ENCODE measurements around the gene MAD1L1. TPM values are rescaled to one million over a fixed set of nuclear protein-coding genes. Genes with fewer than 3 reads are reported as not detected.

MAD1L1 gene
- total and polyA plus RNA-seq, 2 of the 8 experiments (the other 6 are each of a cell fraction or from before 2014, with no cell fraction given): 40.4 to 44.6 TPM

GRCh38 chr7:2276107-2276506 lies 43.4 kb upstream of the MAD1L1 start:
- H3K9ac ChIP-seq (replicated peaks in 1 of 4; ENCODE audit: extremely low read depth in 1 of 4, low read depth in 3 of 4, low read length in 3 of 4): no peak overlapping the region
- no peak overlapping the region for H3K4me3 ChIP-seq (ENCODE audit: extremely low read depth in 1 of 4, insufficient read depth in 2 of 4, low read depth in 3 of 4, low read length in 4 of 4)
- no peaks in the 10 kb centered on the region; the same call in 1 of the 2 replicates for H3K79me1 ChIP-seq (ENCODE audit: low read depth, low read length)
- H4K20me1 ChIP-seq (replicated peaks in 1 of 2; ENCODE audit: control insufficient read depth in 1 of 2, insufficient read depth in 2 of 2, low read length in 2 of 2): peaks cover 1 to 2% of the 10 kb centered on the region in 2 experiments
- no peak overlapping the region for H3K56ac ChIP-seq (replicated peaks; ENCODE audit: insufficient read length, low read depth, low read length)
- no peaks in the 10 kb centered on the region for H3K4me1 ChIP-seq (replicated peaks in 1 of 4; ENCODE audit: control insufficient read depth in 3 of 4, insufficient read depth in 4 of 4, low read length in 3 of 4)
- H3K27ac ChIP-seq (ENCODE audit: low read depth, low read length): no peak overlapping the region
- no peak overlapping the region for H3K18ac ChIP-seq (ENCODE audit: extremely low read depth, low read length)
- POLR2A ChIA-PET (ENCODE audit: partially characterized antibody): interaction anchor here (1.0 kb wide), 2 partner anchors 17 to 36 kb away, joined by 3 read pairs; no protein-coding TSS in a partner anchor
- H2BK15ac ChIP-seq (ENCODE audit: low read length): no peak overlapping the region
- H2BK12ac ChIP-seq (ENCODE audit: low read depth, low read length): no peak overlapping the region
- H2AK5ac ChIP-seq (ENCODE audit: low read depth, low read length): no peak overlapping the region
- FAIRE-seq (no peak), DNase-seq (ENCODE audit: low read depth in 1 of 2, low spot score in 2 of 2) (no peak)
- WGBS, 2 experiments (ENCODE audit: extremely low coverage in 1 of 2, insufficient coverage in 1 of 2, insufficient read length in 1 of 2, insufficient replicate concordance in 2 of 2, low coverage in 1 of 2, low lambda C conversion rate in 2 of 2, missing lambda C conversion rate in 1 of 2): 94% methylated on average over 18 of the region's 18 CpGs; no CpG with 5 or more reads in 1 of the 2 experiments
- H3K36me3 ChIP-seq (ENCODE audit: control insufficient read depth in 2 of 4, insufficient read depth in 4 of 4, low read length in 3 of 4): peaks cover 0 to 10% (median 2%) of the 10 kb centered on the region in 4 experiments; a peak in 1 of 8 replicates
- H3K4ac ChIP-seq (replicated peaks; ENCODE audit: insufficient read length, low read depth, low read length): no peak overlapping the region
- H4K91ac ChIP-seq (replicated peaks; ENCODE audit: insufficient read length, low read length): no peak overlapping the region
- H3K79me2 ChIP-seq (ENCODE audit: control insufficient read depth in 1 of 2, insufficient read depth in 2 of 2, low read length in 2 of 2): peaks cover 0 to 6% of the 10 kb centered on the region in 2 experiments; a peak in 1 of 4 replicates
- no peaks in the 10 kb centered on the region for H3K23me2 ChIP-seq (ENCODE audit: low read depth, low read length)
- no peak overlapping the region for H2BK120ac ChIP-seq (replicated peaks; ENCODE audit: low read depth, low read length)
- no peak overlapping the region for H2AFZ ChIP-seq (ENCODE audit: low read length)
- no peak for TF ChIP-seq RXRA (IDR thresholded peaks at IDR 0.05; ENCODE audit: insufficient read depth, low read depth, low read length)
- no peak for TF ChIP-seq JUND (IDR thresholded peaks at IDR 0.05; ENCODE audit: low read length)
- no peak for TF ChIP-seq YY1 (IDR thresholded peaks at IDR 0.05; ENCODE audit: low read depth, low read length)
- no peak for TF ChIP-seq TAF7 (optimal IDR thresholded peaks at IDR 0.05; ENCODE audit: borderline replicate concordance, low read depth, low read length)
- no peak for TF ChIP-seq EP300 (IDR thresholded peaks at IDR 0.05; ENCODE audit: borderline replicate concordance in 1 of 2, low read depth in 2 of 2, low read length in 2 of 2)
- no peak for TF ChIP-seq EZH2 (IDR thresholded peaks at IDR 0.05; ENCODE audit: low read depth, low read length, severe bottlenecking)
- TF ChIP-seq CTCF (IDR thresholded peaks at IDR 0.05; ENCODE audit: control extremely low read depth in 1 of 3, insufficient read depth in 1 of 3, low read depth in 1 of 3, low read length in 3 of 3): no peak
- no peak for TF ChIP-seq MAX (IDR thresholded peaks at IDR 0.05)
- TF ChIP-seq CREB1 (IDR thresholded peaks at IDR 0.05): no peak
- H3K27me3 ChIP-seq (replicated peaks in 1 of 4; ENCODE audit: control insufficient read depth in 3 of 4, extremely low read depth in 1 of 4, insufficient read depth in 3 of 4, low read length in 3 of 4): no peaks in the 10 kb centered on the region
- H3K9me3 ChIP-seq (ENCODE audit: insufficient read depth in 2 of 2, low read depth in 1 of 2, low read length in 1 of 2): no peaks in the 10 kb centered on the region
- CTCF ChIA-PET (ENCODE audit: partially characterized antibody): interaction anchor here (1.2 kb wide), 1 partner anchor 27 kb away, joined by 4 read pairs; no protein-coding TSS in a partner anchor
- no peak overlapping the region for H2BK20ac ChIP-seq (ENCODE audit: low read length)
- no peak overlapping the region for H3K4me2 ChIP-seq (ENCODE audit: insufficient read depth in 1 of 2, low read depth in 2 of 2, low read length in 2 of 2)
- H2BK5ac ChIP-seq (ENCODE audit: low read depth, low read length): no peak overlapping the region
- no peak overlapping the region for H4K8ac ChIP-seq (ENCODE audit: extremely low read depth, insufficient read depth, low read length)
- no peak overlapping the region for H3K23ac ChIP-seq (ENCODE audit: insufficient read length)
- H3K14ac ChIP-seq (ENCODE audit: insufficient read length): no peak overlapping the region
- H4K5ac ChIP-seq (ENCODE audit: insufficient read length, low read depth, low read length): no peak overlapping the region
